GM10248 (cell line): ENCODE results near the gene IL5RA.
A peak's percentile ranks its signal among the peaks of the same experiment; 100 is the strongest.

ENCODE experiments used
- CTCF ChIA-PET: fragments of 300-600 bp; sonication (Branson Sonifier 250); formaldehyde crosslinking; extraction: SDS; loops from one replicate; lab custom pipeline; 2021; ENCODE audit warnings: antibody characterized with exemption; lab: Yijun Ruan, JAX
- POLR2A ChIA-PET: fragments of 350-650 bp; sonication (Branson Sonifier 250); formaldehyde crosslinking; extraction: SDS; loops from one replicate; lab custom pipeline; 2020; ENCODE audit warnings: antibody characterized with exemption; lab: Yijun Ruan, JAX
- DNase-seq: peaks from one replicate; pipeline ENCODE4 v3.0.0; 2012; ENCODE audit errors: extremely low spot score
- CTCF ChIP-seq: IDR thresholded peaks from 2 replicates; pipeline ENCODE4 v1.5.1; 2012; ENCODE audit warnings: mild to moderate bottlenecking, low read depth; ENCODE audit errors: extremely low read depth, missing control alignments, control extremely low read depth

The IL5RA gene

GRCh38 chr3:3126477-3127431, 16.6 kb upstream of the IL5RA start, which contains the start of gene TRNT1:
TSS of gene TRNT1 (plus strand) at chr3:3126940. CDS start at chr3:3129041, 2,101 bp downstream.
- DNase-seq: peak; percentile 97
- ChIA-PET CTCF (no interaction called here), POLR2A (no interaction called here)
- TF ChIP-seq CTCF: no peak

- CTCF ChIA-PET: interaction anchor here (1.0 kb wide), 1 partner anchor 8 kb away, joined by 3 read pairs; no protein-coding TSS in a partner anchor
- POLR2A ChIA-PET: no interaction called here
- no peak for TF ChIP-seq CTCF
- DNase-seq: no peak
Observed at GRCh38 chr3:3125977-3126376, 15.8 kb upstream of the IL5RA start.

- ChIA-PET CTCF (no interaction called here), POLR2A (no interaction called here)
- TF ChIP-seq CTCF: no peak
- no peak for DNase-seq
Observed at GRCh38 chr3:3119393-3119851, 9.2 kb upstream of the IL5RA start.

- POLR2A ChIA-PET: no interaction called here
- no peak for TF ChIP-seq CTCF
- CTCF ChIA-PET: interaction anchor here (1.9 kb wide), 1 partner anchor 17 kb away, joined by 5 read pairs; no protein-coding TSS in a partner anchor
Observed at GRCh38 chr3:3117651-3118050, 7.5 kb upstream of the IL5RA start.

GRCh38 chr3:3113042-3113709, 3.0 kb upstream of the IL5RA start:
- TF ChIP-seq CTCF: no peak
- ChIA-PET POLR2A (no interaction called here), CTCF (no interaction called here)
- no peak for DNase-seq

More at GRCh38 chr3:3117651-3118050, 7.5 kb upstream of the IL5RA start:
- DNase-seq: no peak

- POLR2A ChIA-PET: no interaction called here
- no peak for DNase-seq
- no peak for TF ChIP-seq CTCF
- CTCF ChIA-PET: no interaction called here
Observed at GRCh38 chr3:3110749-3111361, 681 bp upstream of the IL5RA start.
